ENCODE data around the gene ITIH4. TPM values are rescaled to one million over a fixed set of nuclear protein-coding genes. Genes with fewer than 3 reads are reported as not detected.
A peak's percentile ranks its signal among the peaks of the same experiment; 100 is the strongest.

Gene ITIH4
- total RNA-seq, 1 donor from 2014 or later: 0.26 TPM

- Histone ChIP-seq H3K36me3 (ENCODE audit: control insufficient read depth, insufficient read depth, low read length) (no peaks in the 10 kb centered on the region), H3K4me3 (ENCODE audit: low read depth, low read length) (no peak overlapping the region), H3K27me3 (ENCODE audit: control insufficient read depth, insufficient read depth, low read length) (no peaks in the 10 kb centered on the region)
- DNase-seq (ENCODE audit: low read depth) (no peak), FAIRE-seq (no peak)
- TF ChIP-seq, protein P1, sequence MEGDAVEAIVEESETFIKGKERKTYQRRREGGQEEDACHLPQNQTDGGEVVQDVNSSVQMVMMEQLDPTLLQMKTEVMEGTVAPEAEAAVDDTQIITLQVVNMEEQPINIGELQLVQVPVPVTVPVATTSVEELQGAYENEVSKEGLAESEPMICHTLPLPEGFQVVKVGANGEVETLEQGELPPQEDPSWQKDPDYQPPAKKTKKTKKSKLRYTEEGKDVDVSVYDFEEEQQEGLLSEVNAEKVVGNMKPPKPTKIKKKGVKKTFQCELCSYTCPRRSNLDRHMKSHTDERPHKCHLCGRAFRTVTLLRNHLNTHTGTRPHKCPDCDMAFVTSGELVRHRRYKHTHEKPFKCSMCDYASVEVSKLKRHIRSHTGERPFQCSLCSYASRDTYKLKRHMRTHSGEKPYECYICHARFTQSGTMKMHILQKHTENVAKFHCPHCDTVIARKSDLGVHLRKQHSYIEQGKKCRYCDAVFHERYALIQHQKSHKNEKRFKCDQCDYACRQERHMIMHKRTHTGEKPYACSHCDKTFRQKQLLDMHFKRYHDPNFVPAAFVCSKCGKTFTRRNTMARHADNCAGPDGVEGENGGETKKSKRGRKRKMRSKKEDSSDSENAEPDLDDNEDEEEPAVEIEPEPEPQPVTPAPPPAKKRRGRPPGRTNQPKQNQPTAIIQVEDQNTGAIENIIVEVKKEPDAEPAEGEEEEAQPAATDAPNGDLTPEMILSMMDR (IDR thresholded peaks at IDR 0.05; ENCODE audit: insufficient read depth, low read length, severe bottlenecking): no peak
These were observed 44.6 kb upstream of the ITIH4 start for GRCh38 chr3:52874864-52875587.

GRCh38 chr3:52874160-52874701, 43.8 kb upstream of the ITIH4 start:
- Histone ChIP-seq H3K4me3 (ENCODE audit: low read depth, low read length) (no peak overlapping the region), H3K27me3 (ENCODE audit: control insufficient read depth, insufficient read depth, low read length) (no peaks in the 10 kb centered on the region), H3K36me3 (ENCODE audit: control insufficient read depth, insufficient read depth, low read length) (no peaks in the 10 kb centered on the region)
- DNase-seq (ENCODE audit: low read depth) (no peak), FAIRE-seq (no peak)
- TF ChIP-seq, protein P1 (IDR thresholded peaks at IDR 0.05; ENCODE audit: insufficient read depth, low read length, severe bottlenecking): no peak

DNA sequence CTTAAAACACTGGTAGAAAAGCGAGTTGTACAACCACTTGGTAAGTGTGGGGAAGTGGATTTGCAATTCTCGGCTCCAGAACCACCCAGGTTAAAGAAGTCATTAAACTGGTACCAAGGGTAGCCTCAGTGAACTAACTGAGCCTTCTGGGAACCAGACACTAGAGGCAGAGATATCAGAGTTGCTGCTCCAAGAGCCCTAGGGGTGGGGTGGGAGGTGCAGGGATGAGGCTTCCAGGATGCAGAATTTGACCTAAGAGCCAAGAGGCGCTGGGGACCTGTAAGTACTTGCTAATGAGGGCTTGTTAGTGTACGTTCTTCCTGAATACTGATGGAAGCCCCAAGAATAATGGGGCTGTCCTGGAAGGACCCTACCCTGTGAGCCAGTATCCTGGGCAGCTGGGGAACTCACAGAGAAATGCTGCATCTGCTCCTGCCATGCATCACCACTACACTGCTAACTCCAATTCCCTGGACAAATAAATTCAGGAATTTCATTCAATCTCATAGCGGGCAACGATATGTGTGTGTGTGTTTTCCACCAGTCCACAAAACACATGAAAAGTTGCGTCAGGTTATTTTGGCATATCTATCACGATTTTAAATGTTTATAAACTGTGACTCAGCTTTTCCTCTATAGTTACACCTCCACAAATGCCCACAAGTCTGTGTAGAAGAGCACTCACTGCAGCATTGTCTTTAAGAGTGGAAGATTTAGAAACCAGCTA, 43.1 kb upstream of the ITIH4 start:
- DNase-seq (ENCODE audit: low read depth) (peak; percentile 53), FAIRE-seq (no peak)
- Histone ChIP-seq H3K27me3 (ENCODE audit: control insufficient read depth, insufficient read depth, low read length) (no peaks in the 10 kb centered on the region), H3K36me3 (ENCODE audit: control insufficient read depth, insufficient read depth, low read length) (no peaks in the 10 kb centered on the region), H3K4me3 (ENCODE audit: low read depth, low read length) (no peak overlapping the region)
- TF ChIP-seq, protein P1 (IDR thresholded peaks at IDR 0.05; ENCODE audit: insufficient read depth, low read length, severe bottlenecking): no peak

DNA sequence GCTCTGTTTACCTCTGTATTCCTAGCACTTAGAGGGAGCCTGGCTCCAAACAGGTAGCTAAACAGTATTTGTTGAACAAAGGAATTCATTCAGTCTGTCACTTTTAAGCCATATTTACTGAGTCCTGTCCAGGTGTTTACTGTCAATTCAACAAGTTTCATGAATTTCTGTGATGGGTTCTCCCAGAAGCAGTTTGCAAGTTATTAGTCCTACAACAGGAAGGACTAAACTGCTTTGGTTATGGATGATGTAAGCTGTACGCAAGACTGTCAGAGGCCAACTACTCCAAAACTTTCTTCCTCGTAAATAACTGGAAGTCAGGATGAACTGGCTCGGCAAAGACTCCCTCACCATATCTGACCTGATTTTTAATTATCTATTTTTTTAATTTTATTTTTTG, 41.8 kb upstream of the ITIH4 start:
- DNase-seq (ENCODE audit: low read depth) (no peak), FAIRE-seq (no peak)
- TF ChIP-seq, protein P1 (IDR thresholded peaks at IDR 0.05; ENCODE audit: insufficient read depth, low read length, severe bottlenecking): no peak
- H3K4me3 ChIP-seq (ENCODE audit: low read depth, low read length): no peak overlapping the region
- H3K27me3 ChIP-seq (ENCODE audit: control insufficient read depth, insufficient read depth, low read length): no peaks in the 10 kb centered on the region
- H3K36me3 ChIP-seq (ENCODE audit: control insufficient read depth, insufficient read depth, low read length): no peaks in the 10 kb centered on the region

DNA sequence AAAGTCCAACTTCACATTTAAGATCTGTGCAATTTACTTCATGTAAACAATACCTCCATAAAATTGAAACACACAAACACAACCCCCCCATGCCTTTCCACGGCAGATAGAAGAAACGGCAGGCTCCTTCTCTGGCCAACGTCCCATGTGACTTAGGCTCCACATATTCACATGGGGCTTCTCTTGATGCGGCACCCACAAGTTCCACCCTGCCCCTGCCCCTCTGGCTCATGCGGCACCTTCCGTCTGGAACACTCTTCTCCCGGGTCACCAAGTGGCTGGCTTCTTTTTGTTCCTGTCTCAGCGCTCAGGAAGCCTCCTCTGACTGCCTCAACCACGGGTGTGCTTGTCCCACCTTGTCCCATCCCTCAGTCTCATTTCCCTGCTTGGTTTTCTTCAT, 41.3 kb upstream of the ITIH4 start:
- Histone ChIP-seq H3K4me3 (ENCODE audit: low read depth, low read length) (no peak overlapping the region), H3K27me3 (ENCODE audit: control insufficient read depth, insufficient read depth, low read length) (no peaks in the 10 kb centered on the region), H3K36me3 (ENCODE audit: control insufficient read depth, insufficient read depth, low read length) (no peaks in the 10 kb centered on the region)
- no peak for DNase-seq (ENCODE audit: low read depth)
- FAIRE-seq: no peak
- TF ChIP-seq, protein P1 (IDR thresholded peaks at IDR 0.05; ENCODE audit: insufficient read depth, low read length, severe bottlenecking): no peak
